H1 (cell line): ENCODE data around the gene CYP2W1. TPM values are rescaled to one million over a fixed set of nuclear protein-coding genes. Genes with fewer than 3 reads are reported as not detected.
A peak's percentile ranks its signal among the peaks of the same experiment; 100 is the strongest.

Experiments used
- CTCF ChIA-PET: fragments of 300-600 bp; sonication (Branson Sonifier 250); formaldehyde crosslinking; loops from one replicate; lab custom pipeline; 2021; ENCODE audit not compliant: partially characterized antibody; lab: Charles Lee
- POLR2A ChIA-PET: fragments of 300-600 bp; sonication (Branson Sonifier 250); formaldehyde crosslinking; loops from one replicate; lab custom pipeline; 2021; ENCODE audit warnings: inconsistent platforms; ENCODE audit not compliant: partially characterized antibody; lab: Charles Lee
- DNase-seq, 2 experiments: peaks; one replicate each; pipeline versions ENCODE4 v3.0.0 to v3.0.0-alpha.2; 2010 to 2022; ENCODE audit warnings: low spot score in 2 of 2, low read depth in 1 of 2, mixed read lengths in 1 of 2
- FAIRE-seq: peaks from 2 replicates; lab custom pipeline; 2011; peaks lifted over from hg19 to GRCh38; lab: Jason Lieb, UNC
- H2AFZ ChIP-seq: 2 replicates; pipeline ENCODE4 v1.8.1; 2012; ENCODE audit warnings: low read length, inconsistent platforms
- H2AK5ac ChIP-seq: 2 replicates; pipeline ENCODE4 v1.6.1; 2013; ENCODE audit warnings: low read depth, low read length
- H2BK120ac ChIP-seq: replicated peaks from 2 replicates; pipeline ENCODE3; 2013; ENCODE audit warnings: low read depth, low read length, inconsistent platforms
- H2BK12ac ChIP-seq: 2 replicates; pipeline ENCODE4 v1.6.1; 2013; ENCODE audit warnings: low read depth, low read length
- H2BK15ac ChIP-seq: 2 replicates; pipeline ENCODE4 v1.6.1; 2013; ENCODE audit warnings: low read length
- H2BK20ac ChIP-seq: 2 replicates; pipeline ENCODE4 v1.6.1; 2013; ENCODE audit warnings: low read length
- H2BK5ac ChIP-seq: 2 replicates; pipeline ENCODE4 v1.6.1; 2013; ENCODE audit warnings: low read depth, low read length
- H3K14ac ChIP-seq: 2 replicates; pipeline ENCODE4 v1.6.1; 2013; ENCODE audit warnings: inconsistent platforms; ENCODE audit not compliant: insufficient read length
- H3K18ac ChIP-seq: 2 replicates; pipeline ENCODE4 v1.6.1; 2013; ENCODE audit warnings: low read length; ENCODE audit errors: extremely low read depth
- H3K23ac ChIP-seq: 2 replicates; pipeline ENCODE4 v1.6.1; 2013; ENCODE audit warnings: inconsistent platforms; ENCODE audit not compliant: insufficient read length
- H3K23me2 ChIP-seq: 2 replicates; pipeline ENCODE4 v1.6.1; 2013; ENCODE audit warnings: low read depth, low read length
- H3K27ac ChIP-seq: 2 replicates; pipeline ENCODE4 v1.6.1; 2011; ENCODE audit warnings: low read depth, low read length, inconsistent platforms
- H3K27me3 ChIP-seq, 4 experiments: replicated peaks in 1 of 4; 1 replicate in 1 of 4; 2 replicates in 3 of 4; pipeline versions ENCODE4 v1.6.1 to v1.8.1; 2011 to 2013; ENCODE audit warnings: low read length in 3 of 4, mild to moderate bottlenecking in 3 of 4, inconsistent platforms in 2 of 4, mixed read lengths in 2 of 4, moderate library complexity in 1 of 4; ENCODE audit not compliant: control insufficient read depth in 3 of 4, insufficient read depth in 3 of 4; ENCODE audit errors: extremely low read depth in 1 of 4
- H3K36me3 ChIP-seq, 4 experiments: 2 replicates each; pipeline versions ENCODE4 v1.6.1 to v1.8.1; 2011 to 2013; ENCODE audit warnings: mild to moderate bottlenecking in 4 of 4, low read length in 3 of 4, moderate library complexity in 2 of 4, control low read depth in 1 of 4, inconsistent platforms in 1 of 4; ENCODE audit not compliant: insufficient read depth in 4 of 4, control insufficient read depth in 2 of 4
- H3K4ac ChIP-seq: replicated peaks from 2 replicates; pipeline ENCODE3; 2013; ENCODE audit warnings: low read length, low read depth, mixed read lengths, inconsistent platforms; ENCODE audit not compliant: insufficient read length
- H3K4me1 ChIP-seq, 4 experiments: replicated peaks in 1 of 4; 1 replicate in 1 of 4; 2 replicates in 3 of 4; pipeline versions ENCODE4 v1.6.1 to v1.8.1; 2011 to 2013; ENCODE audit warnings: low read length in 3 of 4, inconsistent platforms in 2 of 4, mixed read lengths in 1 of 4; ENCODE audit not compliant: insufficient read depth in 4 of 4, control insufficient read depth in 3 of 4
- H3K4me2 ChIP-seq, 2 experiments: 2 replicates each; pipeline versions ENCODE4 v1.6.1 to v1.8.1; 2011 to 2013; ENCODE audit warnings: low read depth in 2 of 2, low read length in 2 of 2, control low read depth in 1 of 2, inconsistent platforms in 1 of 2, mild to moderate bottlenecking in 1 of 2; ENCODE audit not compliant: insufficient read depth in 1 of 2
- H3K4me3 ChIP-seq, 4 experiments: fragments of 200-600, 300-600 bp in 1 of 4; sonication (generic), shearing (Covaris generic), sonication (Bioruptor Twin) in 1 of 4; 2 replicates each; pipeline versions ENCODE4 v1.5.1 to v1.8.1; 2011 to 2016; ENCODE audit warnings: low read length in 4 of 4, low read depth in 3 of 4, control low read depth in 2 of 4, inconsistent platforms in 2 of 4, mild to moderate bottlenecking in 2 of 4, mixed read lengths in 1 of 4, moderate library complexity in 1 of 4; ENCODE audit not compliant: insufficient read depth in 2 of 4; ENCODE audit errors: extremely low read depth in 1 of 4
- H3K56ac ChIP-seq: replicated peaks from 2 replicates; pipeline ENCODE3; 2013; ENCODE audit warnings: low read depth, mild to moderate bottlenecking, mixed read lengths, low read length, inconsistent platforms; ENCODE audit not compliant: insufficient read length
- H3K79me1 ChIP-seq: 2 replicates; pipeline ENCODE4 v1.6.1; 2013; ENCODE audit warnings: low read depth, low read length, control low read depth
- H3K79me2 ChIP-seq, 2 experiments: 2 replicates each; pipeline versions ENCODE4 v1.6.1 to v1.8.1; 2012 to 2013; ENCODE audit warnings: low read length in 2 of 2, mild to moderate bottlenecking in 2 of 2, inconsistent platforms in 1 of 2; ENCODE audit not compliant: insufficient read depth in 2 of 2, control insufficient read depth in 1 of 2
- H3K9ac ChIP-seq, 4 experiments: replicated peaks in 1 of 4; 1 replicate in 1 of 4; 2 replicates in 3 of 4; pipeline versions ENCODE4 v1.6.1 to v1.8.1; 2011 to 2013; ENCODE audit warnings: low read depth in 3 of 4, low read length in 3 of 4, control low read depth in 2 of 4, mild to moderate bottlenecking in 2 of 4, moderate library complexity in 2 of 4, inconsistent platforms in 1 of 4; ENCODE audit errors: extremely low read depth in 1 of 4
- H3K9me3 ChIP-seq, 2 experiments: 2 replicates each; pipeline versions ENCODE4 v1.6.1 to v1.8.1; 2012 to 2013; ENCODE audit warnings: mild to moderate bottlenecking in 2 of 2, moderate library complexity in 2 of 2, control low read depth in 1 of 2, inconsistent platforms in 1 of 2, low read depth in 1 of 2, low read length in 1 of 2, mixed read lengths in 1 of 2; ENCODE audit not compliant: insufficient read depth in 2 of 2
- H4K20me1 ChIP-seq, 2 experiments: replicated peaks in 1 of 2; 2 replicates each; pipeline versions ENCODE3 to v1.8.1; 2011 to 2013; ENCODE audit warnings: inconsistent platforms in 2 of 2, low read length in 2 of 2, mild to moderate bottlenecking in 1 of 2; ENCODE audit not compliant: insufficient read depth in 2 of 2, control insufficient read depth in 1 of 2
- H4K5ac ChIP-seq: 2 replicates; pipeline ENCODE4 v1.6.1; 2013; ENCODE audit warnings: low read length, low read depth, mixed read lengths, inconsistent platforms; ENCODE audit not compliant: insufficient read length
- H4K8ac ChIP-seq: 2 replicates; pipeline ENCODE4 v1.8.0; 2013; ENCODE audit warnings: mild to moderate bottlenecking, moderate library complexity, low read length, inconsistent platforms; ENCODE audit not compliant: insufficient read depth; ENCODE audit errors: extremely low read depth
- H4K91ac ChIP-seq: replicated peaks from 2 replicates; pipeline ENCODE3; 2013; ENCODE audit warnings: low read length, mixed read lengths, inconsistent platforms; ENCODE audit not compliant: insufficient read length
- CEBPB ChIP-seq: IDR thresholded peaks from 2 replicates; pipeline ENCODE4 v1.6.1; 2012; ENCODE audit warnings: low read depth, low read length
- CREB1 ChIP-seq: IDR thresholded peaks from 2 replicates; pipeline ENCODE4 v1.6.1; 2012; ENCODE audit warnings: inconsistent platforms
- CTCF ChIP-seq, 3 experiments: IDR thresholded peaks; 1 replicate in 2 of 3; 2 replicates in 1 of 3; pipeline versions ENCODE4 v1.5.1 to v1.6.1; 2011; ENCODE audit warnings: low read length in 3 of 3, mild to moderate bottlenecking in 3 of 3, inconsistent platforms in 2 of 3, low read depth in 1 of 3, moderate library complexity in 1 of 3; ENCODE audit not compliant: insufficient read depth in 1 of 3; ENCODE audit errors: control extremely low read depth in 1 of 3
- EGR1 ChIP-seq: IDR thresholded peaks from 2 replicates; pipeline ENCODE4 v1.6.1; 2011; ENCODE audit warnings: low read depth, low read length, borderline replicate concordance
- HDAC6 ChIP-seq: IDR thresholded peaks from one replicate; pipeline ENCODE4 v1.7.1; 2012; ENCODE audit warnings: low read depth, mild to moderate bottlenecking, inconsistent platforms, low read length, moderate library complexity
- KDM5A ChIP-seq: fragments of 200-600 bp; IDR thresholded peaks from 2 replicates; pipeline ENCODE4 v1.7.1; 2012; ENCODE audit warnings: mild to moderate bottlenecking, low read length, inconsistent platforms, mixed read lengths
- NRF1 ChIP-seq: IDR thresholded peaks from 2 replicates; pipeline ENCODE4 v1.6.1; 2011; ENCODE audit warnings: mild to moderate bottlenecking, low read depth, low read length, improper control_type of control experiment
- POLR2AphosphoS5 ChIP-seq: IDR thresholded peaks from 2 replicates; pipeline ENCODE4 v1.6.1; 2011; ENCODE audit warnings: low read depth, low read length
- SAP30 ChIP-seq: fragments of 300-600 bp; sonication (generic); IDR thresholded peaks from 2 replicates; pipeline ENCODE4 v1.7.1; 2012; ENCODE audit warnings: low read length, moderate library complexity, mild to moderate bottlenecking, inconsistent platforms; ENCODE audit not compliant: insufficient read depth, insufficient replicate concordance
- USF2 ChIP-seq: IDR thresholded peaks from 2 replicates; pipeline ENCODE4 v1.6.1; 2011; ENCODE audit warnings: low read length, improper control_type of control experiment
- YY1 ChIP-seq: IDR thresholded peaks from 2 replicates; pipeline ENCODE4 v1.6.1; 2011; ENCODE audit warnings: low read depth, mild to moderate bottlenecking, low read length
- WGBS, 2 experiments: shearing (Covaris generic) in 1 of 2; methylation state at CpG; one replicate each; pipeline versions ENCODE4 v1.1.6 to v1.1.7; 2013 to 2015; ENCODE audit warnings: low lambda C conversion rate in 2 of 2, mixed read lengths in 2 of 2, inconsistent platforms in 1 of 2, low coverage in 1 of 2, missing lambda C conversion rate in 1 of 2; ENCODE audit not compliant: insufficient replicate concordance in 2 of 2, insufficient coverage in 1 of 2, insufficient read length in 1 of 2; ENCODE audit errors: extremely low coverage in 1 of 2, missing lambda C conversion rate in 1 of 2; 5-methylcytosine and 5-hydroxymethylcytosine counted together
- polyA plus RNA-seq, 7 experiments: library from polyadenylated mRNA; depleted of rRNA in 3 of 7; stranded (reverse) in 5 of 7; unstranded in 2 of 7; fragments of >200 nt in 5 of 7; fragments of 200-250 nt in 2 of 7; gene quantifications; 1 replicate in 5 of 7; 2 replicates in 1 of 7; 4 replicates in 1 of 7; pipeline versions ENCODE4 v1.2.1 to v1.2.3, GENCODE V29; 2011 to 2013; ENCODE audit warnings: missing spikeins in 2 of 7, mixed read lengths in 2 of 7
- total RNA-seq: library from RNA; stranded (reverse); fragmentation: NEBNext Ultra II Directional; extraction: Animal tissue kit (Norgen Biotek cat#: 25700); gene quantifications from 2 replicates; pipeline ENCODE4 v1.2.1, GENCODE V29; 2021

Gene CYP2W1
- total and polyA plus RNA-seq, 2 of the 8 experiments (the other 6 are each of a cell fraction or from before 2014, with no cell fraction given): not detected

GRCh38 chr7:995571-995970 is 12.6 kb downstream of the CYP2W1 start:
- no peak overlapping the region for H2AK5ac ChIP-seq
- DNase-seq (no peak), FAIRE-seq (no peak)
- H3K4me2 ChIP-seq: no peak overlapping the region
- no peaks in the 10 kb centered on the region for H3K27me3 ChIP-seq
- H3K9me3 ChIP-seq: no peaks in the 10 kb centered on the region
- H3K14ac ChIP-seq: no peak overlapping the region
- H4K20me1 ChIP-seq: peaks cover 0 to 2% of the 10 kb centered on the region in 2 experiments
- CTCF ChIA-PET: interaction anchor here (0.5 to 10.0 kb wide), 17 partner anchors 10 to 596 kb away, joined by 3 to 143 read pairs (median 6); partner anchors contain the start of gene GPR146
- H3K79me1 ChIP-seq: no peaks in the 10 kb centered on the region
- H3K23ac ChIP-seq: no peak overlapping the region
- no peak overlapping the region for H3K56ac ChIP-seq
- H3K9ac ChIP-seq: no peak overlapping the region
- peaks cover 0 to 6% (median 2%) of the 10 kb centered on the region in 4 experiments; a peak in 3 of 7 replicates for H3K4me1 ChIP-seq
- H3K18ac ChIP-seq: no peak overlapping the region
- H4K91ac ChIP-seq: no peak overlapping the region
- no peaks in the 10 kb centered on the region for H3K79me2 ChIP-seq
- no peaks in the 10 kb centered on the region for H3K36me3 ChIP-seq
- no peak overlapping the region for H2BK120ac ChIP-seq
- no peak overlapping the region for H2BK12ac ChIP-seq
- WGBS, 2 experiments: 93% methylated on average over 14 of the region's 14 CpGs; no CpG with 5 or more reads in 1 of the 2 experiments
- POLR2A ChIA-PET: interaction anchor here (0.7 to 1.7 kb wide), 4 partner anchors 20 to 79 kb away, joined by 3 to 4 read pairs (median 4); partner anchors contain the start of gene COX19
- no peak overlapping the region for H2BK15ac ChIP-seq
- no peak overlapping the region for H3K4me3 ChIP-seq
- no peak overlapping the region; the same call in 1 of the 2 replicates for H2BK5ac ChIP-seq
- H2BK20ac ChIP-seq: no peak overlapping the region
- no peak overlapping the region for H4K5ac ChIP-seq
- H3K27ac ChIP-seq: no peak overlapping the region
- no peaks in the 10 kb centered on the region for H3K23me2 ChIP-seq
- no peak overlapping the region for H2AFZ ChIP-seq
- H3K4ac ChIP-seq: no peak overlapping the region
- H4K8ac ChIP-seq: 0 out of 2 replicates have a peak overlapping the region, but pooled peaks have one; percentile 18
- TF ChIP-seq USF2: no peak
- no peak for TF ChIP-seq POLR2AphosphoS5
- TF ChIP-seq CREB1: no peak
- TF ChIP-seq CTCF (IDR thresholded peaks at IDR 0.05; ENCODE audit: control extremely low read depth in 1 of 3, insufficient read depth in 1 of 3, low read depth in 1 of 3, low read length in 3 of 3): no peak
- TF ChIP-seq EGR1: no peak
- no peak for TF ChIP-seq HDAC6
- no peak for TF ChIP-seq CEBPB
- no peak for TF ChIP-seq YY1
- TF ChIP-seq NRF1: no peak
- no peak for TF ChIP-seq KDM5A
- no peak for TF ChIP-seq SAP30
